Neural progenitor cell (in vitro differentiated cells): ENCODE data around the gene C10orf62. TPM values are rescaled to one million over a fixed set of nuclear protein-coding genes. Genes with fewer than 3 reads are reported as not detected.

Experiments used
- DNase-seq: peaks from one replicate; pipeline ENCODE4 v3.0.0-alpha.2; 2016; ENCODE audit warnings: low spot score
- H2AFZ ChIP-seq: fragments of 200-600 bp; sonication (generic); replicated peaks from 2 replicates; pipeline ENCODE4 v1.6.1; 2016; ENCODE audit warnings: antibody characterized with exemption
- H3F3A ChIP-seq: fragments of 200-600 bp; sonication (generic); 2 replicates; pipeline ENCODE4 v1.6.1; 2016; ENCODE audit warnings: antibody characterized with exemption, low read depth
- H3K27ac ChIP-seq: fragments of 200-600 bp; sonication (generic); 2 replicates; pipeline ENCODE4 v1.5.1; 2016; ENCODE audit warnings: mild to moderate bottlenecking
- H3K27me3 ChIP-seq: fragments of 200-600 bp; sonication (generic); 2 replicates; pipeline ENCODE4 v1.6.1; 2016; ENCODE audit warnings: mild to moderate bottlenecking, moderate library complexity
- H3K36me3 ChIP-seq: fragments of 200-600 bp; sonication (generic); 2 replicates; pipeline ENCODE4 v1.5.1; 2016
- H3K4me1 ChIP-seq: fragments of 200-600 bp; sonication (generic); 2 replicates; pipeline ENCODE4 v1.6.1; 2016; ENCODE audit warnings: mixed run types
- H3K4me2 ChIP-seq: fragments of 200-600 bp; sonication (generic); 2 replicates; pipeline ENCODE4 v1.6.1; 2016
- H3K4me3 ChIP-seq: fragments of 200-600 bp; sonication (generic); 2 replicates; pipeline ENCODE4 v1.5.1; 2016
- H3K79me2 ChIP-seq: fragments of 200-600 bp; sonication (generic); 2 replicates; pipeline ENCODE4 v1.6.1; 2016; ENCODE audit warnings: low read depth
- H3K9ac ChIP-seq: fragments of 200-600 bp; sonication (generic); 2 replicates; pipeline ENCODE4 v1.6.1; 2016
- H3K9me3 ChIP-seq: fragments of 200-600 bp; sonication (generic); 2 replicates; pipeline ENCODE4 v1.5.1; 2016; ENCODE audit warnings: low read depth
- H4K20me1 ChIP-seq: fragments of 200-600 bp; sonication (generic); 2 replicates; pipeline ENCODE4 v1.6.1; 2016; ENCODE audit warnings: low read depth
- H3K27ac Mint-ChIP-seq: 3 replicates; pipeline ENCODE4 v1.8.0; 2021; ENCODE audit warnings: mixed read lengths
- H3K27me3 Mint-ChIP-seq: 2 replicates; pipeline ENCODE4 v1.8.0; 2022; ENCODE audit warnings: low read depth, mild to moderate bottlenecking, inconsistent platforms, moderate library complexity, mixed read lengths; ENCODE audit not compliant: insufficient read depth
- H3K36me3 Mint-ChIP-seq: 3 replicates; pipeline ENCODE4 v1.8.0; 2021; ENCODE audit warnings: mixed read lengths
- H3K4me1 Mint-ChIP-seq: 3 replicates; pipeline ENCODE4 v1.8.0; 2021; ENCODE audit warnings: mixed read lengths
- H3K4me3 Mint-ChIP-seq: 3 replicates; pipeline ENCODE4 v1.8.0; 2021; ENCODE audit warnings: mild to moderate bottlenecking, moderate library complexity, mixed read lengths
- H3K9me3 Mint-ChIP-seq: 3 replicates; pipeline ENCODE4 v1.8.0; 2020; ENCODE audit warnings: mixed read lengths
- CTCF ChIP-seq: fragments of 200-600 bp; sonication (generic); IDR thresholded peaks from 2 replicates; pipeline ENCODE4 v1.5.1; 2017; ENCODE audit warnings: antibody characterized with exemption, mild to moderate bottlenecking
- EZH2 ChIP-seq: fragments of 200-600 bp; sonication (generic); IDR thresholded peaks from 2 replicates; pipeline ENCODE4 v1.6.1; 2017; ENCODE audit warnings: antibody characterized with exemption, mild to moderate bottlenecking, moderate library complexity
- EZH2phosphoT487 ChIP-seq: fragments of 200-600 bp; sonication (generic); IDR thresholded peaks from 2 replicates; pipeline ENCODE4 v1.6.1; 2017; ENCODE audit warnings: antibody characterized with exemption
- total RNA-seq: library from RNA; depleted of rRNA; stranded (reverse); fragments of >200 nt; gene quantifications from 2 replicates; pipeline ENCODE4 v1.2.3, GENCODE V29; 2015; ENCODE audit warnings: low replicate concordance

C10orf62 gene
- total RNA-seq, 1 donor from 2014 or later = not detected

GRCh38 chr10:97628228-97628627, 38.7 kb downstream of the C10orf62 start:
- Mint-ChIP-seq H3K27me3 (peaks cover 6% of the 10 kb centered on the region), H3K4me1 (peaks cover 6% of the 10 kb centered on the region), H3K9me3 (no peaks in the 10 kb centered on the region), H3K27ac (no peak overlapping the region), H3K36me3 (peaks cover 8% of the 10 kb centered on the region), H3K4me3 (no peak overlapping the region)
- H3K9me3 ChIP-seq = no peaks in the 10 kb centered on the region
- H2AFZ ChIP-seq = no peak overlapping the region
- TF ChIP-seq EZH2phosphoT487 (no peak), EZH2 (no peak), CTCF (no peak)
- H3K4me1 ChIP-seq = peaks cover 4% of the 10 kb centered on the region
- no peak overlapping the region for H3K4me3 ChIP-seq
- peaks cover 1% of the 10 kb centered on the region for H4K20me1 ChIP-seq
- no peak for DNase-seq
- H3F3A ChIP-seq = peaks cover 4% of the 10 kb centered on the region
- peaks cover 28% of the 10 kb centered on the region for H3K79me2 ChIP-seq
- H3K27me3 ChIP-seq = no peaks in the 10 kb centered on the region
- H3K9ac ChIP-seq = no peak overlapping the region
- no peak overlapping the region for H3K27ac ChIP-seq
- no peak overlapping the region for H3K4me2 ChIP-seq
- H3K36me3 ChIP-seq = no peaks in the 10 kb centered on the region

- Histone ChIP-seq H3K9me3 (no peaks in the 10 kb centered on the region), H3K4me3 (no peak overlapping the region), H3K9ac (no peak overlapping the region), H2AFZ (no peak overlapping the region), H3K4me2 (no peak overlapping the region), H3K4me1 (peaks cover 8% of the 10 kb centered on the region), H4K20me1 (no peaks in the 10 kb centered on the region), H3K27ac (no peak overlapping the region), H3F3A (peaks cover 9% of the 10 kb centered on the region), H3K27me3 (no peaks in the 10 kb centered on the region), H3K79me2 (peaks cover 28% of the 10 kb centered on the region), H3K36me3 (no peaks in the 10 kb centered on the region)
- DNase-seq = no peak
- H3K4me3 Mint-ChIP-seq = no peak overlapping the region
- H3K4me1 Mint-ChIP-seq = peaks cover 13% of the 10 kb centered on the region
- H3K27me3 Mint-ChIP-seq = peaks cover 6% of the 10 kb centered on the region
- H3K27ac Mint-ChIP-seq = no peak overlapping the region
- no peaks in the 10 kb centered on the region for H3K9me3 Mint-ChIP-seq
- TF ChIP-seq EZH2phosphoT487 (no peak), EZH2 (no peak), CTCF (no peak)
- H3K36me3 Mint-ChIP-seq = peaks cover 9% of the 10 kb centered on the region
Measured at GRCh38 chr10:97629289-97629688, 39.8 kb downstream of the C10orf62 start.

GRCh38 chr10:97631098-97631497, 41.6 kb downstream of the C10orf62 start:
- peaks cover 9% of the 10 kb centered on the region for H3F3A ChIP-seq
- no peaks in the 10 kb centered on the region for H3K27me3 ChIP-seq
- H3K4me3 Mint-ChIP-seq = no peak overlapping the region
- no peaks in the 10 kb centered on the region for H4K20me1 ChIP-seq
- TF ChIP-seq EZH2 (no peak), CTCF (no peak), EZH2phosphoT487 (no peak)
- no peak overlapping the region for H2AFZ ChIP-seq
- no peak overlapping the region for H3K4me2 ChIP-seq
- peaks cover 6% of the 10 kb centered on the region for H3K27me3 Mint-ChIP-seq
- no peaks in the 10 kb centered on the region for H3K36me3 ChIP-seq
- no peak overlapping the region for H3K27ac ChIP-seq
- H3K9me3 ChIP-seq = no peaks in the 10 kb centered on the region
- H3K9ac ChIP-seq = no peak overlapping the region
- peaks cover 13% of the 10 kb centered on the region for H3K4me1 Mint-ChIP-seq
- no peaks in the 10 kb centered on the region for H3K9me3 Mint-ChIP-seq
- H3K36me3 Mint-ChIP-seq = peaks cover 9% of the 10 kb centered on the region
- H3K27ac Mint-ChIP-seq = no peak overlapping the region
- H3K79me2 ChIP-seq = peaks cover 28% of the 10 kb centered on the region
- DNase-seq = no peak
- peaks cover 8% of the 10 kb centered on the region for H3K4me1 ChIP-seq
- H3K4me3 ChIP-seq = no peak overlapping the region
